Measurements from ENCODE around the gene GARIN3. TPM values are rescaled to one million over a fixed set of nuclear protein-coding genes. Genes with fewer than 3 reads are reported as not detected.
A peak's percentile ranks its signal among the peaks of the same experiment; 100 is the strongest.

The GARIN3 gene
- total RNA-seq, 1 experiment from 2014 or later, result not detected

- ChIA-PET POLR2A (no interaction called here), CTCF (interaction anchor here (0.6 kb wide), 1 partner anchor 157 kb away, joined by 3 read pairs; no protein-coding TSS in a partner anchor)
- Histone ChIP-seq H3K4me1 (no peaks in the 10 kb centered on the region), H3K4me3 (ENCODE audit: low read depth, low read length) (no peak overlapping the region), H3K36me3 (ENCODE audit: control insufficient read depth, insufficient read depth, low read length) (no peaks in the 10 kb centered on the region), H3K27me3 (replicated peaks; ENCODE audit: control insufficient read depth, insufficient read depth, low read length) (no peaks in the 10 kb centered on the region), H3K9me3 (no peaks in the 10 kb centered on the region)
- Mint-ChIP-seq H3K9me3 (ENCODE audit: unreplicated experiment) (no peaks in the 10 kb centered on the region), H3K36me3 (ENCODE audit: insufficient read depth, unreplicated experiment) (no peaks in the 10 kb centered on the region), H3K27me3 (ENCODE audit: insufficient read depth, unreplicated experiment) (peaks cover 20% of the 10 kb centered on the region), H3K4me1 (ENCODE audit: low read depth, unreplicated experiment) (peaks cover 4% of the 10 kb centered on the region), H3K4me3 (ENCODE audit: unreplicated experiment) (no peak overlapping the region), H3K27ac (ENCODE audit: unreplicated experiment) (no peak overlapping the region)
- no peak for TF ChIP-seq CTCF (IDR thresholded peaks at IDR 0.05; ENCODE audit: insufficient read depth in 1 of 2, low read depth in 1 of 2, low read length in 1 of 2, severe bottlenecking in 1 of 2, unreplicated experiment in 1 of 2)
- no peak for DNase-seq
- BruUV-seq (replicated peaks), result no TSS peak
- intact Hi-C loops (cut with micrococcal nuclease; ENCODE audit: unreplicated experiment), result no loop called here
Measured at GRCh38 chr5:157150995-157151394, 15.1 kb downstream of the GARIN3 start.

GRCh38 chr5:157148734-157149615 lies 17.1 kb downstream of the GARIN3 start:
- H3K4me3 ChIP-seq (ENCODE audit: low read depth, low read length), result no peak overlapping the region
- Mint-ChIP-seq H3K4me1 (ENCODE audit: low read depth, unreplicated experiment) (peaks cover 9% of the 10 kb centered on the region), H3K36me3 (ENCODE audit: insufficient read depth, unreplicated experiment) (no peaks in the 10 kb centered on the region), H3K27ac (ENCODE audit: unreplicated experiment) (no peak overlapping the region), H3K9me3 (ENCODE audit: unreplicated experiment) (no peaks in the 10 kb centered on the region), H3K27me3 (ENCODE audit: insufficient read depth, unreplicated experiment) (peaks cover 6% of the 10 kb centered on the region), H3K4me3 (ENCODE audit: unreplicated experiment) (no peak overlapping the region)
- TF ChIP-seq CTCF (IDR thresholded peaks at IDR 0.05; ENCODE audit: insufficient read depth in 1 of 2, low read depth in 1 of 2, low read length in 1 of 2, severe bottlenecking in 1 of 2, unreplicated experiment in 1 of 2), result peak; percentile 78 to 88
- intact Hi-C loops (cut with micrococcal nuclease; ENCODE audit: unreplicated experiment), result loop anchor here (1.0 to 5.0 kb wide), 3 partner anchors 103 to 328 kb away; no protein-coding TSS in a partner anchor
- no TSS peak for BruUV-seq (replicated peaks)
- H3K36me3 ChIP-seq (ENCODE audit: control insufficient read depth, insufficient read depth, low read length), result no peaks in the 10 kb centered on the region
- no peaks in the 10 kb centered on the region for H3K4me1 ChIP-seq
- no peaks in the 10 kb centered on the region for H3K9me3 ChIP-seq
- CTCF ChIA-PET, result interaction anchor here (0.6 to 1.1 kb wide), 7 partner anchors 15 to 853 kb away, joined by 3 to 4 read pairs (median 3); no protein-coding TSS in a partner anchor
- peak; percentile 66 to 78 for DNase-seq
- H3K27me3 ChIP-seq (replicated peaks; ENCODE audit: control insufficient read depth, insufficient read depth, low read length), result no peaks in the 10 kb centered on the region
- POLR2A ChIA-PET, result interaction anchor here (0.6 kb wide), 1 partner anchor 215 kb away, joined by 4 read pairs; no protein-coding TSS in a partner anchor

- TSS peak; percentile 100 for BruUV-seq (replicated peaks)
- TF ChIP-seq CTCF (IDR thresholded peaks at IDR 0.05; ENCODE audit: insufficient read depth in 1 of 2, low read depth in 1 of 2, low read length in 1 of 2, severe bottlenecking in 1 of 2, unreplicated experiment in 1 of 2), result no peak
- peak in 1 of 2 experiments; percentile 10 for DNase-seq
Measured at GRCh38 chr5:157143127-157143971, 22.7 kb downstream of the GARIN3 start.

More at GRCh38 chr5:157143127-157143971, 22.7 kb downstream of the GARIN3 start:
- Mint-ChIP-seq H3K27ac (ENCODE audit: unreplicated experiment) (peak overlapping the region; percentile 98), H3K36me3 (ENCODE audit: insufficient read depth, unreplicated experiment) (peaks cover 34% of the 10 kb centered on the region), H3K4me3 (ENCODE audit: unreplicated experiment) (peak overlapping the region; percentile 96), H3K27me3 (ENCODE audit: insufficient read depth, unreplicated experiment) (no peaks in the 10 kb centered on the region), H3K9me3 (ENCODE audit: unreplicated experiment) (no peaks in the 10 kb centered on the region), H3K4me1 (ENCODE audit: low read depth, unreplicated experiment) (peaks cover 8% of the 10 kb centered on the region)
- no peaks in the 10 kb centered on the region for H3K27me3 ChIP-seq (replicated peaks; ENCODE audit: control insufficient read depth, insufficient read depth, low read length)
- ChIA-PET CTCF (interaction anchor here (0.7 to 2.3 kb wide), 4 partner anchors 11 to 207 kb away, joined by 3 to 14 read pairs (median 3); partner anchors contain the start of gene HAVCR1), POLR2A (interaction anchor here (0.6 to 1.9 kb wide), 7 partner anchors 11 to 567 kb away, joined by 3 to 11 read pairs (median 4); partner anchors contain the start of gene HAVCR1)
- intact Hi-C loops (cut with micrococcal nuclease; ENCODE audit: unreplicated experiment), result no loop called here
- H3K4me1 ChIP-seq, result no peaks in the 10 kb centered on the region
- H3K4me3 ChIP-seq (ENCODE audit: low read depth, low read length), result peak overlapping the region; percentile 47
- no peaks in the 10 kb centered on the region for H3K9me3 ChIP-seq
- peaks cover 2% of the 10 kb centered on the region; the same call in 1 of the 2 replicates for H3K36me3 ChIP-seq (ENCODE audit: control insufficient read depth, insufficient read depth, low read length)
